GM12878 (cell line): ENCODE results near the gene PKDREJ. TPM values are rescaled to one million over a fixed set of nuclear protein-coding genes. Genes with fewer than 3 reads are reported as not detected.

Experiments
- ATF3 ChIP-seq: IDR thresholded peaks from 2 replicates; pipeline ENCODE4 v1.6.1; 2011; ENCODE audit warnings: low read depth, mild to moderate bottlenecking, low read length, moderate library complexity, borderline replicate concordance; ENCODE audit errors: extremely low read depth
- BACH1 ChIP-seq: fragments of 450-650 bp; IDR thresholded peaks from 2 replicates; pipeline ENCODE4 v1.6.1; 2017; ENCODE audit warnings: mild to moderate bottlenecking, borderline replicate concordance
- CHD1 ChIP-seq: IDR thresholded peaks from 2 replicates; pipeline ENCODE4 v1.6.1; 2012; ENCODE audit warnings: low read depth, low read length, improper control_type of control experiment
- CREB1 ChIP-seq: IDR thresholded peaks from 2 replicates; pipeline ENCODE4 v1.6.1; 2012; ENCODE audit warnings: low read depth, mild to moderate bottlenecking, inconsistent platforms
- E2F8 ChIP-seq: fragments of 450-650 bp; IDR thresholded peaks from 2 replicates; pipeline ENCODE4 v1.6.1; 2018; ENCODE audit warnings: mild to moderate bottlenecking, low read depth, moderate library complexity; ENCODE audit not compliant: partially characterized antibody
- HCFC1 ChIP-seq: fragments of 150-350 bp; IDR thresholded peaks from 2 replicates; pipeline ENCODE4 v1.6.1; 2014; ENCODE audit warnings: low read length
- HDAC2 ChIP-seq: fragments of 200-600 bp; sonication (generic); IDR thresholded peaks from 2 replicates; pipeline ENCODE4 v1.6.1; 2017
- HDGF ChIP-seq: fragments of 450-650 bp; IDR thresholded peaks from 2 replicates; pipeline ENCODE4 v1.6.1; 2016; ENCODE audit warnings: antibody characterized with exemption
- HSF1 ChIP-seq: fragments of 150-350 bp; IDR thresholded peaks from 2 replicates; pipeline ENCODE4 v1.6.1; 2014; ENCODE audit warnings: mild to moderate bottlenecking, low read depth, low read length
- IRF4 ChIP-seq: IDR thresholded peaks from 2 replicates; pipeline ENCODE4 v1.6.1; 2011; ENCODE audit warnings: low read depth, low read length
- JUND ChIP-seq: IDR thresholded peaks from 2 replicates; pipeline ENCODE4 v1.6.1; 2012; ENCODE audit warnings: low read depth, mild to moderate bottlenecking, low read length, improper control_type of control experiment, moderate library complexity
- MYB ChIP-seq: fragments of 150-350 bp; IDR thresholded peaks from 2 replicates; pipeline ENCODE4 v1.6.1; 2014; ENCODE audit warnings: mild to moderate bottlenecking, low read depth, low read length, borderline replicate concordance
- NR2C1 ChIP-seq: fragments of 450-650 bp; IDR thresholded peaks from 2 replicates; pipeline ENCODE4 v1.6.1; 2017; ENCODE audit warnings: antibody characterized with exemption, mild to moderate bottlenecking, moderate library complexity
- PAX5 ChIP-seq: IDR thresholded peaks from 2 replicates; pipeline ENCODE4 v1.6.1; 2011; ENCODE audit warnings: low read depth, low read length, borderline replicate concordance
- PAX8 ChIP-seq: fragments of 450-650 bp; IDR thresholded peaks from 2 replicates; pipeline ENCODE4 v1.6.1; 2017; ENCODE audit warnings: mild to moderate bottlenecking, moderate library complexity
- POLR2AphosphoS2 ChIP-seq: IDR thresholded peaks from 2 replicates; pipeline ENCODE4 v1.6.1; 2011; ENCODE audit warnings: low read depth, mild to moderate bottlenecking, low read length, improper control_type of control experiment, moderate library complexity
- PRDM15 ChIP-seq: fragments of 450-650 bp; formaldehyde crosslinking; IDR thresholded peaks from 2 replicates; pipeline ENCODE4 v1.4.0; 2020; ENCODE audit warnings: mild to moderate bottlenecking, moderate library complexity
- RFX5 ChIP-seq: IDR thresholded peaks from 2 replicates; pipeline ENCODE4 v1.6.1; 2011; ENCODE audit warnings: low read depth, low read length, improper control_type of control experiment
- SMAD5 ChIP-seq: IDR thresholded peaks from 2 replicates; pipeline ENCODE4 v1.6.1; 2016; ENCODE audit warnings: antibody characterized with exemption, low read depth
- TAF1 ChIP-seq: IDR thresholded peaks from 2 replicates; pipeline ENCODE4 v1.6.1; 2011; ENCODE audit warnings: mild to moderate bottlenecking, low read depth, low read length, borderline replicate concordance
- TCF12 ChIP-seq: IDR thresholded peaks from 2 replicates; pipeline ENCODE4 v1.6.1; 2011; ENCODE audit warnings: low read depth, mild to moderate bottlenecking, low read length
- TCF7 ChIP-seq: IDR thresholded peaks from 2 replicates; pipeline ENCODE4 v1.6.1; 2014; ENCODE audit warnings: antibody characterized with exemption, borderline replicate concordance
- WRNIP1 ChIP-seq: IDR thresholded peaks from 2 replicates; pipeline ENCODE4 v1.6.1; 2011; ENCODE audit warnings: low read depth, low read length, improper control_type of control experiment, borderline replicate concordance
- ZNF622 ChIP-seq: fragments of 450-650 bp; IDR thresholded peaks from 2 replicates; pipeline ENCODE4 v1.6.1; 2017; ENCODE audit warnings: mild to moderate bottlenecking, inconsistent platforms
- polyA plus RNA-seq, 11 experiments: library from polyadenylated mRNA; depleted of rRNA in 4 of 11; unstranded in 6 of 11; stranded (reverse) in 5 of 11; fragments of >200 nt; fragmentation: Nextera tagmentation in 4 of 11; fragmentation: Illumina TruSeq in 1 of 11; extraction: Ambion mirVana in 4 of 11; extraction: Trizol in 1 of 11; gene quantifications; 1 replicate in 1 of 11; 2 replicates in 10 of 11; pipeline versions ENCODE4 v1.2.1 to v1.2.3, GENCODE V29; 2011 to 2016; ENCODE audit warnings: inconsistent platforms in 2 of 11, missing spikeins in 2 of 11, low read depth in 1 of 11
- total RNA-seq, 4 experiments: library from RNA; depleted of rRNA in 3 of 4; stranded (reverse); fragments of >200 nt in 3 of 4; fragmentation: Illumina TruSeq in 1 of 4; extraction: Trizol in 1 of 4; gene quantifications; 2 replicates each; pipeline versions ENCODE4 v1.2.1 to v1.2.3, GENCODE V29; 2013 to 2021

Gene PKDREJ
- total and polyA plus RNA-seq, 10 of the 15 experiments (the other 5 are each of a cell fraction or from before 2014, with no cell fraction given) = 0.02 to 0.03 TPM; not detected in 8

DNA sequence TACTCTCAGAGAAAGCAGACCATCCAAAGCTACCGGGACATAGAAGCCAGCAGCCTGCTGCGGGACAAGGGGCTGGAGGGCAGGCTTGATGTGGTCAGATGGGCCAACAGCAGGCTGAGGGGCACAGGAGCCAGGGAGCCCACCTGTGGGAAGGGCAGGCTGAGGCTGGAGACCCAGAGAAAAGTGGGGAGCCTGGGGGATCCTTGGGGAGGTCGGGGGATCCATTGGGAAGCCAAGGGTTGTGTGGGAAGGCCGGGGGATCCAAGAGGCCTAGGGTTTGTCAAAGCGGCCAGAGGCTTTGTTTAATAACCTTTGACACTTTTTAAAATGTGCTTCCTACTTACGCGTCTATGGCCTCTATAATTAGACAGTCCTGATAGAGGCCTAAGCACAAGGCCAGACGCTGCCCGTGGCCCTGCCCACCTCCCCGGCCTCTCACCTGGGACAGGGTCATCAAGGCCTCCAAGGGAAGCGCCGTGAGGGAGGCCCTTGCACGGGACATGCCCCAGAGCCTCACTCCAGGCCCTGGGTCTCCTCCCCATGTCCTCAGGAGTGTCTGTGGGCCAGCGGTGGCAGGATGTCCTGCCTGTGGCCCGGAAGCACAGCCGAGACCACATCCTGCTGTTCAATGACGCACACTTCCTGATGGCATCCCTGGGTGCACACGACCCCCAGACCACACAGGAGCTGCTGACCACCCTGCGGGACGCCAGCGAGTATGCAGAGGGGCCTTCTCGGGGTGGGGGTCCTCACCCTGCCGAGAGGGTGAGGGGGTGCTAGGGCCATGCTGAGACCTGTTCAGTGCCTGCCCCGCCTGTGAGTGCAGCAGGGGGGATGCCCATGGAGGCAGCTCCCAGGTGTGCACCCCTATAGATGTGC, 25.0 kb upstream of the PKDREJ start (continued):
- no peak for TF ChIP-seq CHD1
- TF ChIP-seq NR2C1 = peak; percentile 90
- TF ChIP-seq MYB = no peak
- TF ChIP-seq HSF1 = no peak
- TF ChIP-seq TAF1 = peak; percentile 82
- peak; percentile 47; the same call in 1 of the 2 replicates for TF ChIP-seq BACH1
- TF ChIP-seq PAX8 = no peak
- TF ChIP-seq RFX5 = no peak
- TF ChIP-seq ATF3 = no peak
- TF ChIP-seq POLR2AphosphoS2 = peak; percentile 77
- TF ChIP-seq IRF4 = no peak
- peak; percentile 36 for TF ChIP-seq E2F8
- TF ChIP-seq PRDM15 (CRISPR knock-in tag) = no peak
- peak; percentile 89; the same call in 1 of the 2 replicates for TF ChIP-seq PAX5
- TF ChIP-seq CREB1 = peak; percentile 64; the same call in 1 of the 2 replicates
- no peak for TF ChIP-seq TCF7
- no peak for TF ChIP-seq HDAC2
- TF ChIP-seq HDGF = peak; percentile 63; the same call in 1 of the 2 replicates
- TF ChIP-seq WRNIP1 = no peak
- peak; percentile 67 for TF ChIP-seq TCF12
- no peak for TF ChIP-seq HCFC1
- TF ChIP-seq ZNF622 = no peak
- TF ChIP-seq SMAD5 = peak; percentile 89
- no peak for TF ChIP-seq JUND
